Lower lobe of right lung (tissue), 2 donors: ENCODE measurements around the gene WIPF1. TPM values are rescaled to one million over a fixed set of nuclear protein-coding genes. Genes with fewer than 3 reads are reported as not detected.

Source experiments
- ATAC-seq, 2 donors: fragments of 200-7000 bp; cut with Tn5 transposase; one replicate each; pipeline ENCODE4 v1.9.1; 2020 to 2022; ENCODE audit warnings: mild to moderate bottlenecking in 2 of 2, moderate library complexity in 2 of 2
- DNase-seq: peaks from one replicate; pipeline ENCODE4 v3.0.0-alpha.2; 2020
- H3K27ac ChIP-seq: fragments of 200-600 bp; one replicate; pipeline ENCODE4 v1.8.0; 2022
- H3K27me3 ChIP-seq: fragments of 200-600 bp; one replicate; pipeline ENCODE4 v1.8.0; 2022; ENCODE audit warnings: low read depth
- H3K36me3 ChIP-seq: fragments of 200-600 bp; one replicate; pipeline ENCODE4 v1.8.0; 2022; ENCODE audit warnings: mild to moderate bottlenecking
- H3K4me1 ChIP-seq: fragments of 200-600 bp; one replicate; pipeline ENCODE4 v1.8.0; 2022
- H3K4me3 ChIP-seq: fragments of 200-600 bp; one replicate; pipeline ENCODE4 v1.8.0; 2022; ENCODE audit warnings: mild to moderate bottlenecking
- H3K9me3 ChIP-seq: fragments of 200-600 bp; one replicate; pipeline ENCODE4 v1.8.0; 2022
- CTCF ChIP-seq: fragments of 200-600 bp; IDR thresholded peaks from one replicate; pipeline ENCODE4 v1.8.0; 2022; ENCODE audit warnings: antibody characterized with exemption, mild to moderate bottlenecking
- intact Hi-C: fragments of 100-400 bp; cut with DNase I; formaldehyde crosslinking; loops from one replicate; pipeline ENCODE4 v1.11.0; 2022
- total RNA-seq: library from RNA; stranded (reverse); fragmentation: NEBNext Ultra II Directional; extraction: Animal tissue kit (Norgen Biotek cat#: 25700); gene quantifications from one replicate; pipeline ENCODE4 v1.2.1, GENCODE V29; 2021
- donor health status: DM: no; HTN: yes; CAD: no; lungs with severe emphysema.

Gene WIPF1
- total RNA-seq, 1 donor from 2014 or later = 84.4 TPM

- H3K27me3 ChIP-seq = no peaks in the 10 kb centered on the region
- peak overlapping the region; percentile 46 for H3K4me3 ChIP-seq
- H3K27ac ChIP-seq = peak overlapping the region; percentile 77
- H3K4me1 ChIP-seq = peaks cover 27% of the 10 kb centered on the region
- peak; percentile 31 to 40 for ATAC-seq
- DNase-seq = no peak
- H3K9me3 ChIP-seq = no peaks in the 10 kb centered on the region
- H3K36me3 ChIP-seq = no peaks in the 10 kb centered on the region
- no peak for TF ChIP-seq CTCF
- intact Hi-C loops = no loop called here
Measured at GRCh38 chr2:174632841-174633622, 35.4 kb upstream of the WIPF1 start.

- no peaks in the 10 kb centered on the region for H3K36me3 ChIP-seq
- no peaks in the 10 kb centered on the region for H3K9me3 ChIP-seq
- DNase-seq (no peak), ATAC-seq (no peak)
- no peak for TF ChIP-seq CTCF
- no peaks in the 10 kb centered on the region for H3K27me3 ChIP-seq
- peaks cover 27% of the 10 kb centered on the region for H3K4me1 ChIP-seq
- no peak overlapping the region for H3K27ac ChIP-seq
- intact Hi-C loops = no loop called here
- H3K4me3 ChIP-seq = peak overlapping the region; percentile 5
Measured at GRCh38 chr2:174631009-174631981, 33.7 kb upstream of the WIPF1 start.

GRCh38 chr2:174630107-174630506, 32.5 kb upstream of the WIPF1 start:
- intact Hi-C loops = no loop called here
- Histone ChIP-seq H3K4me3 (no peak overlapping the region), H3K9me3 (no peaks in the 10 kb centered on the region), H3K36me3 (peaks cover 7% of the 10 kb centered on the region), H3K27ac (no peak overlapping the region), H3K27me3 (no peaks in the 10 kb centered on the region), H3K4me1 (peaks cover 26% of the 10 kb centered on the region)
- ATAC-seq (no peak), DNase-seq (no peak)
- no peak for TF ChIP-seq CTCF

- DNase-seq (no peak), ATAC-seq (no peak)
- H3K9me3 ChIP-seq = no peaks in the 10 kb centered on the region
- no peaks in the 10 kb centered on the region for H3K27me3 ChIP-seq
- H3K27ac ChIP-seq = no peak overlapping the region
- H3K36me3 ChIP-seq = peaks cover 13% of the 10 kb centered on the region
- no peak for TF ChIP-seq CTCF
- intact Hi-C loops = no loop called here
- H3K4me1 ChIP-seq = peaks cover 20% of the 10 kb centered on the region
- H3K4me3 ChIP-seq = no peak overlapping the region
Measured at GRCh38 chr2:174629506-174629905, 31.9 kb upstream of the WIPF1 start.

- H3K27me3 ChIP-seq = no peaks in the 10 kb centered on the region
- ATAC-seq (no peak), DNase-seq (no peak)
- H3K4me3 ChIP-seq = no peak overlapping the region
- TF ChIP-seq CTCF = no peak
- peaks cover 14% of the 10 kb centered on the region for H3K36me3 ChIP-seq
- peaks cover 14% of the 10 kb centered on the region for H3K4me1 ChIP-seq
- intact Hi-C loops = no loop called here
- no peak overlapping the region for H3K27ac ChIP-seq
- H3K9me3 ChIP-seq = no peaks in the 10 kb centered on the region
Measured at GRCh38 chr2:174628528-174629169, 31.0 kb upstream of the WIPF1 start.
